ENCODE results near the gene CHD1. TPM values are rescaled to one million over a fixed set of nuclear protein-coding genes. Genes with fewer than 3 reads are reported as not detected.

Gene CHD1
- total RNA-seq, 2 donors from 2014 or later = 38.5 to 52.9 TPM

DNA sequence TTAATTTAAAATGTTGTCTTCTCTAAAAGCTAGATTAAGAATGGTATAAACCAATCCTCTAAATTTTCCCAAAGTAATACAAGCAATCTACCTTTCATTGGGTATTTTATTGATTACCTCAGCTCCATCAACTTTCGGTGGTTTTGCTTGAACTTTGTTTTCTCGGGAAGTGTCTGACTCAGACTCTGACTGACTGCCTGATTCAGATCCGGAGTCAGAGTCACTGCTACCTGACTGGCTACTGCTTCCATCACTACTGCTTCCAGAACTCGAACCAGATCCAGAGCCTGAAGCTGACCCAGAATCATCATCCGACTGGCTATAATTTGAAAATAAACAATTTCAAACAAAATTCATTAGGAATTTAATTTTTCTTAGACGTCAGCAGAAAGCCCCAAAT is 24.0 kb downstream of the CHD1 start:
- no peaks in the 10 kb centered on the region for H3K9me3 ChIP-seq
- no peak for DNase-seq (ENCODE audit: low spot score)
- TF ChIP-seq POLR2AphosphoS5 (IDR thresholded peaks at IDR 0.05) (no peak), POLR2A (IDR thresholded peaks at IDR 0.05) (no peak), CTCF (IDR thresholded peaks at IDR 0.05) (no peak)
- H3K4me1 ChIP-seq (replicated peaks) = no peaks in the 10 kb centered on the region
- no peaks in the 10 kb centered on the region for H3K27me3 ChIP-seq (replicated peaks; ENCODE audit: insufficient read depth)
- 88% methylated on average over 6 of the region's 6 CpGs for WGBS
- H3K4me3 ChIP-seq = no peak overlapping the region
- H3K27ac ChIP-seq = no peak overlapping the region
- H3K36me3 ChIP-seq = no peaks in the 10 kb centered on the region
- intact Hi-C loops (cut with DNase I) = no loop called here

GRCh38 chr5:98902733-98903132 is 26.1 kb downstream of the CHD1 start:
- no peaks in the 10 kb centered on the region for H3K9me3 ChIP-seq
- no peaks in the 10 kb centered on the region for H3K4me1 ChIP-seq (replicated peaks)
- no peak for TF ChIP-seq POLR2A (IDR thresholded peaks at IDR 0.05)
- TF ChIP-seq CTCF (IDR thresholded peaks at IDR 0.05) = no peak
- TF ChIP-seq POLR2AphosphoS5 (IDR thresholded peaks at IDR 0.05) = no peak
- H3K27ac ChIP-seq = no peak overlapping the region
- DNase-seq (ENCODE audit: low spot score) = no peak
- WGBS = 91% methylated on average over 1 of the region's 1 CpG
- H3K27me3 ChIP-seq (replicated peaks; ENCODE audit: insufficient read depth) = no peaks in the 10 kb centered on the region
- no peaks in the 10 kb centered on the region for H3K36me3 ChIP-seq
- H3K4me3 ChIP-seq = no peak overlapping the region
- intact Hi-C loops (cut with DNase I) = no loop called here

DNA sequence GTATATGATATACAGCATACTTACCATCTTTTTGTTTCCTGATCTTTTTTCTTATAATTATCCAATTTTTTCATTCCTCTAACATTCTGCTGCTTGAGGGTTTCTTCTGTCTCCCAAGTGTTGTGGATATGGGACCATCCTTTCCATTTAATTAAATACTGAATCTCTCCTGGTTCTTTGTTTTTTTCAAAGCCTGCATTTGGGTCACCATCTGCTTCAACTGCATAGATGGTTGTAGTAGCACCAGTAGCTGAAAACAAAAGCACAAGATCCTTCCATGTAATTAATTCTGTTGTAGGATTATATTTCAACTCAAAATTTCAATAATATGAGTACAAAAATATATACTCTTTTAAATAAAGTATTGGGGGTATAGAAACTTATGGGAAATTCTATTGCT is 29.4 kb downstream of the CHD1 start:
- H3K4me3 ChIP-seq = no peak overlapping the region
- H3K9me3 ChIP-seq = no peaks in the 10 kb centered on the region
- no peaks in the 10 kb centered on the region for H3K36me3 ChIP-seq
- H3K27ac ChIP-seq = no peak overlapping the region
- no peaks in the 10 kb centered on the region for H3K4me1 ChIP-seq (replicated peaks)
- DNase-seq (ENCODE audit: low spot score) = no peak
- intact Hi-C loops (cut with DNase I) = no loop called here
- TF ChIP-seq POLR2AphosphoS5 (IDR thresholded peaks at IDR 0.05) = no peak
- TF ChIP-seq POLR2A (IDR thresholded peaks at IDR 0.05) = no peak
- no peak for TF ChIP-seq CTCF (IDR thresholded peaks at IDR 0.05)
- H3K27me3 ChIP-seq (replicated peaks; ENCODE audit: insufficient read depth) = no peaks in the 10 kb centered on the region

- Histone ChIP-seq H3K27me3 (replicated peaks; ENCODE audit: insufficient read depth) (no peaks in the 10 kb centered on the region), H3K4me3 (no peak overlapping the region), H3K27ac (no peak overlapping the region), H3K9me3 (no peaks in the 10 kb centered on the region), H3K4me1 (replicated peaks) (no peaks in the 10 kb centered on the region), H3K36me3 (no peaks in the 10 kb centered on the region)
- DNase-seq (ENCODE audit: low spot score) = no peak
- no peak for TF ChIP-seq POLR2A (IDR thresholded peaks at IDR 0.05)
- TF ChIP-seq POLR2AphosphoS5 (IDR thresholded peaks at IDR 0.05) = no peak
- no peak for TF ChIP-seq CTCF (IDR thresholded peaks at IDR 0.05)
- intact Hi-C loops (cut with DNase I) = no loop called here
These were observed 30.1 kb downstream of the CHD1 start for GRCh38 chr5:98898743-98899142.

- Histone ChIP-seq H3K27ac (no peak overlapping the region), H3K9me3 (no peaks in the 10 kb centered on the region), H3K4me1 (replicated peaks) (no peaks in the 10 kb centered on the region), H3K27me3 (replicated peaks; ENCODE audit: insufficient read depth) (no peaks in the 10 kb centered on the region), H3K36me3 (no peaks in the 10 kb centered on the region), H3K4me3 (no peak overlapping the region)
- no peak for DNase-seq (ENCODE audit: low spot score)
- 83% methylated on average over 1 of the region's 1 CpG for WGBS
- no peak for TF ChIP-seq POLR2AphosphoS5 (IDR thresholded peaks at IDR 0.05)
- intact Hi-C loops (cut with DNase I) = no loop called here
These were observed 37.2 kb downstream of the CHD1 start for GRCh38 chr5:98891591-98891990.

Data from prostate gland (tissue), 2 donors.